ENCODE results near the gene RPL28.
A peak's percentile ranks its signal among the peaks of the same experiment; 100 is the strongest.

Gene RPL28

GRCh38 chr19:55385724-55386492 lies at the start of gene RPL28:
TSS of gene RPL28 (plus strand) at chr19:55385932. CDS start at chr19:55386358, 426 bp downstream.
- DNase-seq (ENCODE audit: low spot score) = peak; percentile 98

GRCh38 chr19:55336101-55336500 lies 49.6 kb upstream of the RPL28 start:
- no peak for DNase-seq (ENCODE audit: low spot score)

GRCh38 chr19:55339105-55339888 lies 46.4 kb upstream of the RPL28 start, which contains the start of gene KMT5C:
TSS of gene KMT5C (plus strand) at chr19:55339876. CDS start at chr19:55341937, 2,061 bp downstream.
- peak; percentile 100 for DNase-seq (ENCODE audit: low spot score)

DNA sequence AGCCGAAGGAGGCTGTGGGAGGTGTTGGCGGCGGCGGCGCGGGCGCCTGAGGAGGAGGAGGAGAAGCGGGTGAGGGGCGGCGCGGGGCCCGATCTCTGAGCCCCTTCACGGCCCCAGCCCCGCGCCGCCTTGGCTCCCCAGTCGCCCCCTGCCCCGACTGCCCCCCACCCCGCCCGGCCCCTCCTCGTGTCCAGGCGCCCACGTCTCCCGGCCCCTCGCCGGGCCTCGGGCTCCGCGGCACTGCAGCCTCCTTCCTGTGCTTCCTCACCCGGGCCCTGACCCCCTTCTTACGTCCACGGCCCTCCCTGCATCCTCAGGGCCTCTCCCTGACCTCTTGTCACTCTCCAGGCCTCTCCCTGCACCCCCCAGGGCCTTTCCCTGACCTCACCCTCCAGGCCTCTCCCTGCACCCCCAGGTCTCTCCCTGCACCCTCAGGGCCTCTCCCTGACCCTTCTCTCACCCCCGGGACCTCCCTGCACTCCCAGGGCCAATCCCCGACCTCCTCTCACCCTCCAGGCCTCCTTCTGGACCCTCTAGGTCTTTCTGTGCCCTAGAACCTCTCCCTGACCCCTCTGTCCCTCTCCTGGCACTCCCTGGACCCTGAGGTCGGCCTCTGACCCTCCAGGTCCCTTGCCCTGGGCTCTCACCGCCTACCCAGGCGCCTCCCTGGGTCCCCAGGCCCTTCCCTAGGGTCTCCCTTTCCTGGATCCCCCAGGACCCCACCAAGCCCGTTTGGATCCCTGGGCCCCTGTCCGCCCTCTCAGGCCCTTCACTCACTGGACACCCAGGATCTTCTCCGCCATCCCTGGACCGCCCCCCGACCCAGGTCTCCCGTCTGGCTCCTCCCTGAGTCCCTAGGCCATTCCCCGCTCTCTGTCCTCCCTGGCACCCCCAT lies 45.6 kb upstream of the RPL28 start:
- DNase-seq (ENCODE audit: low spot score) = no peak

DNA sequence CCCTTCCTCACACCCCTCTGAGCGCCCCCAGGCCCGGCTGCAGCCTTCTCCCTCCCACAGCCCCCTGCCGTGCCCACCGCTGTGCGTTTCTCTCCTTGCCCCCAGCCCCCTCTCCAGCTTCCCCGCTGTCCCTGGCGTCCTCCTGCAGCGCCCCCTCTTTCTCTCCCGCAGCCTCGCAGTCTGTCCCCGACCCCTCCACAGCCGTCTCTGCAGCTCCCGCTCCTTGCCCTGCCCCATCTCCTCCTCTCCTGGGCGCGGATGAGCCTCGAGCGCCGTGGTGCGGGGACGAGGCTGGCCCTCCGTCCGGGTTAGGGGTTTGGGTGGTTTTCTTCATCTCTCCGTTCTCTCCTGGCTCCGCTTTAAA lies 45.0 kb upstream of the RPL28 start:
- DNase-seq (ENCODE audit: low spot score) = no peak

- DNase-seq (ENCODE audit: low spot score) = peak; percentile 59
Observed at GRCh38 chr19:55341171-55341588, 44.6 kb upstream of the RPL28 start.

DNA sequence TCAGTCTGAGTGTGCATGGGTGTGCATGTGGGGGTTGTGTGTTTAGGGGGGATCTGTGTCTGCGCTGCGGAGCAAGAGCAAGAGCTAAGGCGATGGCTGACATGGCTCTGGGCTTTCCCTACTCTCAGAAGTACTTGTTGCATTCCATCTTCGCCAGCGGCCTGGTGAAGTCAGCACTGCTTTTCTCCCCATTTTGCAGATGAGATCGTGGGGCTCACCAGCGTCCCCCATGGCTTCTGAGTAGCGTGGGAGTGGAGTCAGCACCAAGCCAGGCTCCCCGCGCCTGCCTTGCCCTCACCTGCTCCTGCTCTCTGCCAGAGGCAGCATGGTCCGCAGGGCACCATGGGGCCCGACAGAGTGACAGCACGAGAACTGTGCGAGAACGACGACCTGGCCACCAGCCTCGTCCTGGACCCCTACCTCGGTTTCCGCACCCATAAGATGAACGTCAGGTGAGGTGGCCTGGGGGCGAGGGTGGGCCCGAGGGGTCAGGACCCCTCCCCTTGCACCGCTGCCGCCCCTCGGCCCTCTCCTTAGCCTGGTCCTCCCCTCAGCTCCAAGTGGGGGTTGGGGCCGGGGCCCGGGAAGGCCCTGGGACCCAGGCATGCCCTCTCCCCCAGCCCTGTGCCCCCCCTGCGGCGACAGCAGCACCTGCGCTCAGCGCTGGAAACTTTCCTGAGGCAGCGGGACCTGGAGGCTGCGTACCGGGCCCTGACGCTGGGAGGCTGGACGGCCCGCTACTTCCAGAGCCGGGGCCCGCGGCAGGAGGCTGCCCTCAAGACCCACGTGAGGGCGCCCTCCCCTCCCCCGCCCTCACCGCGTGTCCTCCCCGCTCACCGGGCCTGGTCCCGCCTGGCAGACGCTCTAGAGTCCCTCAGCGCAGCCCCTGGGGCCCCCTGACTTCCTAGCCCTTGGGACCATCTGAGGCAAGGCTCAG lies 43.9 kb upstream of the RPL28 start:
- no peak for DNase-seq (ENCODE audit: low spot score)

DNA sequence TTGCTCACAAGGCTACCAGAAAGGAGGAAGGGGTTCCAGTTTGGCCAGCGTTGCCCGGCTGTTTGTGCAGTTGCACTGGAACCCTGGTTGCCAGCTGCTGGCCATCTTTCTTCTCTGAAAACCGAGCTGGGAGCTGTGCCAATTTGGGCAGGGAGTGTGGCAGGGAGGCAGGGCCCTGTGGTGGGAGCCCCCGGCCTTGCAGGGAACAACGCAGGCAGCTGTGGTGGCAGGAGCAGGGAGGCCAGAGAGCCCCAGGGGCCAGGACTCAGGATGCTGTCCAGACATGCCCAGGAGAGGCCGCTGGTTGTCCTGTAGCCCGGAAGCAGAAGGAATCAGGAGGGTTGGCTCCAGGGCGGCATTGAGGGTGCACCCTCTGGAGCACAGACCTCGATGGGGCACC lies 41.3 kb upstream of the RPL28 start:
- DNase-seq (ENCODE audit: low spot score) = no peak

DNA sequence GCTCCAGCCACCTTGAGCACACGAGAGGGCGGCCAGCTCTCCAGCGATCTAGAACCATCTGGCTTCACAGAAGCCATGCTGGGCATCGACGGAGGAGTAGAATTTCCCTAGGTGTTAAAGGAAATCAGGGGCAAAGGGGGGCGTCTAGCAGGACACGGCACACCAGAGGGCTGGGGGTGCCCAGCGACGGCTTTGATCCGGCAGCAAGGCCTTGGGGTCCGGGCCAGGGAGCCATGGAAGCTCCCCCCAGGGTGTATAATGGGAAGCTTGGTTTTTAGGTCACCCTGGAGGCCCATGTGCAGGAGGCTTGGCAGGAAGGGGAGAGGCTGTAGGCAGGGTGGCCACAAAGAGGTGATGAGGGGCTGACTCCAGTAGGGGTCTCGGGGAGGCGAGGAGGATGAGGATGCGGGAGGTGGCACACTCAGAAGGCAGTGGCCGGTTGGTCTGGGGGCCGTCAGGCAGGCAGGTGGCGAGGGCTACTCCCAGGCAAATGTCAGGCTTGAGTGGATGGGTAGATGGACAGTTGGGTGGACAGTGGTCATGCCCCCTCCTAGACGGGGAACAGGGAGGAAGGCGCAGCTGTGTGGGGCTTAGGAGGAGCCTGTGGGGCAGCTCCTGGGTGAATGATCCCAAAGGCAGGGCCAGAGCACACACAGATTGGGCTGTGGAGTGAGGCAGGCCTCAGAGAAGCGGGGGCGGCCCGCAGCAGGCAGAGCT lies 40.5 kb upstream of the RPL28 start:
- no peak for DNase-seq (ENCODE audit: low spot score)

GRCh38 chr19:55345818-55346724 lies 39.7 kb upstream of the RPL28 start:
- DNase-seq (ENCODE audit: low spot score) = no peak

DNA sequence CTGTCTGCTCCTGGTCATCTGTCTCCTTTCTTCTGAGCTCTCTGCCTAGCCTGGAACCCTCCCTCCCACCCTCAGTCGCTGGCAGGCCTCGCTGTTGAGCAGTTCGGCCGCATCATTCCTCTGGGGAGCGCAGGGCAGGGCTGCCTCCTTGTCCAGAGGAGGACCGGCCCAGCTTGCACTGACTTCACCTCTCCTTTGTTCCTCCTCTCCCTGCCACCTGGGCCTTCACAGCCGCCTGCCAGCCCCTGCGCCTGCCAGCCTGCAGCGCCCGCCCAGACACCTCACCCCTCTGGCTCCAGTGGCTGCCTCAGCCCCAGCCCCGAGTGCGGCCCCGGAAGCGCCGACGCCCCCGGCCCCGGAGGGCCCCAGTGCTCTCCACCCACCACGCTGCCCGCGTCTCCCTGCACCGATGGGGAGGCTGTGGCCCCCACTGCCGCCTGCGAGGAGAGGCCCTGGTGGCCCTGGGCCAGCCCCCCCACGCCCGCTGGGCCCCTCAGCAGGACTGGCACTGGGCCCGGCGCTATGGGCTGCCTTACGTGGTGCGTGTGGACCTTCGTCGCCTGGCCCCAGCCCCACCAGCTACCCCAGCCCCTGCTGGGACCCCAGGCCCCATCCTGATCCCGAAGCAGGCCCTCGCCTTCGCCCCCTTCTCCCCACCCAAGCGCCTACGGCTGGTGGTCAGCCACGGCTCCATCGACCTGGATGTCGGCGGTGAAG lies 38.8 kb upstream of the RPL28 start:
- no peak for DNase-seq (ENCODE audit: low spot score)

DNA sequence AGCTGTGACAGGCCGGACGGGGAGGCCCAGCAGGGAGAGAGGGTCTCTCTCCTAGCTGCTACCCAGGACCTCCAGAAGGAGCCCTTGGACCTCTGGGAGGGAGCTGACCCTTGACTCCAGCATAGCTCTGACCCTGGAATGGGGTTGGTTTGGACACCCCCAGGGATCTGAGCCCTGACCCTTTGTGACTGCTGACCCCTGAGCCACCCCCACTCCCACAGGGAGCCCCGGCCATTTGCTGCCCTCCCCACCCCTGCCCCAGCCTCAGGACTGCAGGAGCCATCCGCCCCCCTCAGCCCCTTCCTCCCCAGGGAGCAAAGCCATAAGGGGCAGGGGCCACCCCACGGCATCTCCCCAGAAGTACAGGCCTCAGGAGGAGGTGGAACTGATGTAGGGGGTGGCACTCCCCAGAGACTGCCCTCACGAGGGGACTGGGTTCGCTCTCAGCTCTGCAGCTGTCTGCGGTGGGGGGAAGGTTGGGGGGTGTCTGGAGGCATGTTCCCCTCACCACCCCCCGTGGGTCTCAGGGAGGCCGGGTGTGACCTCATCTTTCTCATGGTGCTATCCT lies 38.2 kb upstream of the RPL28 start:
- DNase-seq (ENCODE audit: low spot score) = no peak

- no peak for DNase-seq (ENCODE audit: low spot score)
Observed at GRCh38 chr19:55348317-55349034, 37.3 kb upstream of the RPL28 start.

GRCh38 chr19:55350620-55351315 lies 35.0 kb upstream of the RPL28 start:
- no peak for DNase-seq (ENCODE audit: low spot score)

- DNase-seq (ENCODE audit: low spot score) = no peak
Observed at GRCh38 chr19:55352040-55352439, 33.7 kb upstream of the RPL28 start.

- no peak for DNase-seq (ENCODE audit: low spot score)
Observed at GRCh38 chr19:55352549-55353145, 33.1 kb upstream of the RPL28 start.

DNA sequence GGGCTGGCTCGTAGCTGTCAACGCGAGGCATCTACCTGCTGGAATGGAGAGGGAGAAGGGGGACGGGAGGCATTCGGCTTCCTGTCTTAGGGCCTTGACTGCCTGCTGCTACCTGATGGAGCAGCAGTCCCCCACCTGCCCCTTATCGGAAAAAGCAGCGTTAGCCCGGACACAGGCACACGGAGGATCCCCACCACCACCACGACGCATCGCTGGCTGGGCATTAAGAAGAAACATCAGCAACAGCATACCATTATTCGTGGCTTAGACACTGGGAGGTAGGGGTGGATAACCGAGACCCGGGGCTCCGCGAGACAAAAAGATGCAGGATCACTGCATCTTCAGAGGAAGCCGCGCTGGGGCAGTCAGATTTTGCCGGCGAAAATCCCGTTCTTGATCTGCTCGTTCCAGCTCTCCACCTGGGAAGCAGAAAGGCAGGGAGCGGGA lies 32.4 kb upstream of the RPL28 start:
- no peak for DNase-seq (ENCODE audit: low spot score)

All from COLO829 (cell line).